ENCODE measurements around the gene PDLIM4.

The PDLIM4 gene

DNA sequence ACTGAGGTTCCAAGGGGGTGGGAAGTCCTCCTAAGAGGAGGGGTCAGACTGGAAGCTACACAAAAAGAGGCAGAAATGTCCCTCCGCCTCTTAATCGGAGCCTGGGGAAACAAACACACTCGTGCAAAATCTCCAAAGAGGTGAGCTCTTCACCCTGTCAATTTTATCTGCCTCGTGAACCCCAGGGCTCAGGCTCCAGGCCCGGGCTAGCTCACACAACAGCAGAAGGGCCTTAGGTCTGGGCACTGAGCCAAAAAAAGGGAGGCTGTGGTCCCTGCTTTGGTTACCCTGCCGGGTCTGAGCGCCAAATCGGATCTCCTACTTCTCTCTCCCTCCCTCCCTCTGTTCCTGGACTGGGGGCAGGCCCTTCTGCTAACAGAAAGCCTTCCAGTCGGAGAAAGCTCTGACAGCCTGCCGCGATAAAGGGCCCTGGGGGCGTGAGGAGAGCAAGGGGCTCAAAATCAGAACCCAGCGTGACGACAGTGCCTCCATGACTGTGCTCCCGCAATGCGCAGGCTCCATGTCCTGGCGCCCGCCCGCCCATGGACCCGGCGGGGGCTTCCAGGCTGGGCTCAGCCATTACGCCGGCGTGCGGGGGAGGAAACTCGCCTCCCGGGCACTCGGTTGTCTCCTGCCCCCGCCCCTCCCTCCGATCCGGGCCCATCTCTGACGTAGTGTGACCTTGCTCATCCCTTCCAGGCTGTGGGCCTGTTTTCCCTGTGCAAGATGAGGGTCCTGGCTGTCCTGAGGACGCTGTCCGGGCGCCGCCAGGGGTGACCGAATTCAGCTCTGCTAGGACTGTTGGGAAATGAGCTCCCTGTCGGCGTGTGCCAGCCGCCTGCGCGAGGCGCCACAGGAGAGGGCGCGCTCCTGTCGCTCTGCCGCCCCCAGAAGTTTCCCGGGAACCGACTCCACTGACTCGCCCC is 35.8 kb downstream of the PDLIM4 start:
- FAIRE-seq, result no peak

DNA sequence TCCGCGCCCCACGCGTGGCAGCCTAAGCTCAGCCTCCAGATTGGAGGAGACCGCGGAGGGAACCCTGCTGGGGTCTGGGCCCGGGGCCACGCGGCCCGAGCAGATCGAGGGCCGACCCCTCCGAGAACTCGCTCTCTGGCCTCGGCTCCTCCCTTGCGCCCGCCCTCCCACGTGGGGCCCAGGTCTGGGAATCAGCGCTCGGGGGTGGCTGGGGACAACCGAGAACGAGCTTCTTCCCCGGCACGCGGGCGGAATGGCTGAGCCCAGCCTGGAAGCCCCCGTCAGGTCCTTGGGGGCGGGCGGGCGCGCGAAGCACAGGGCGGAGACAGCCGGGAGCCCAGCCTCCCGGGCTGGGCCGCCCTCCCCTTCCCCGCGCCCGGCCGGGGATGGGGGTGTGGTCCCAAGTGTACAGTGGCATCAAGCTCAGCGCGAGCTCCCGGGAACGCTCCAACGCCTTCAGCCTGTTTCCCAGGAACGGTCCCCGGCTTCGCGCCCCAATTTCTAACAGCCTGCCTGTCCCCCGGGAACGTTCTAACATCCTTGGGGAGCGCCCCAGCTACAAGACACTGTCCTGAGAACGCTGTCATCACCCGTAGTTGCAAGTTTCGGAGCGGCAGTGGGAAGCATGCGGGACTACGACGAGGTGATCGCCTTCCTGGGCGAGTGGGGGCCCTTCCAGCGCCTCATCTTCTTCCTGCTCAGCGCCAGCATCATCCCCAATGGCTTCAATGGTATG is 36.7 kb downstream of the PDLIM4 start, which contains the start of gene SLC22A4:
Gene SLC22A4, plus strand, starts transcription at position 403 of the 736 bp plus-strand sequence. Its CDS starts 223 bp downstream, at position 626.
- FAIRE-seq, result no peak

DNA sequence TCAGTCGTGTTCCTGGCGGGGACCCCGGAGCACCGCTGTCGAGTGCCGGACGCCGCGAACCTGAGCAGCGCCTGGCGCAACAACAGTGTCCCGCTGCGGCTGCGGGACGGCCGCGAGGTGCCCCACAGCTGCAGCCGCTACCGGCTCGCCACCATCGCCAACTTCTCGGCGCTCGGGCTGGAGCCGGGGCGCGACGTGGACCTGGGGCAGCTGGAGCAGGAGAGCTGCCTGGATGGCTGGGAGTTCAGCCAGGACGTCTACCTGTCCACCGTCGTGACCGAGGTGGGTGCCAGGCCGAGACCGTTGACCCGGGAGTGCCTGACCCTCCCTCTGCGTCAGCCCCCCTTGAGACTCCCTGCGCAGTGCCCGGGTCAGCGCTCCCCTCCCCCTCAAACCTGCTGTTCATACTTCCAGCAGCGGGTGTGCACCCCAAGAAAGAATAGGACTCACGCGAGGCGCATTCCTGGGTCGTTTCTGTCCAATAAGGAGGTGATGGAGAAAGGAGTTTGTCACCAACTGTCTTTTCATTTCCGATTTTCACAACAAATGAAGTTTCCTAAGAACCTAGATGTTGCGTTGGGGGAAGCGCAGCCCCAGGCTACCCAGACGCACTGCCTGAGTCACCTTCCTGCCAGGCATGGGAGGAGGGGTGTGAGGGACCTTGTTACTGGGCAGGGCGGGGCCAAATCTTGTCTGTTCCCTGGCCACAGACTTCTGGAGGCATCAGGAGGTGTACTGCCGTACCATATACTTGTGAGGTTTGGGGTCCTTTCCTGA is 37.4 kb downstream of the PDLIM4 start:
- FAIRE-seq, result no peak

DNA sequence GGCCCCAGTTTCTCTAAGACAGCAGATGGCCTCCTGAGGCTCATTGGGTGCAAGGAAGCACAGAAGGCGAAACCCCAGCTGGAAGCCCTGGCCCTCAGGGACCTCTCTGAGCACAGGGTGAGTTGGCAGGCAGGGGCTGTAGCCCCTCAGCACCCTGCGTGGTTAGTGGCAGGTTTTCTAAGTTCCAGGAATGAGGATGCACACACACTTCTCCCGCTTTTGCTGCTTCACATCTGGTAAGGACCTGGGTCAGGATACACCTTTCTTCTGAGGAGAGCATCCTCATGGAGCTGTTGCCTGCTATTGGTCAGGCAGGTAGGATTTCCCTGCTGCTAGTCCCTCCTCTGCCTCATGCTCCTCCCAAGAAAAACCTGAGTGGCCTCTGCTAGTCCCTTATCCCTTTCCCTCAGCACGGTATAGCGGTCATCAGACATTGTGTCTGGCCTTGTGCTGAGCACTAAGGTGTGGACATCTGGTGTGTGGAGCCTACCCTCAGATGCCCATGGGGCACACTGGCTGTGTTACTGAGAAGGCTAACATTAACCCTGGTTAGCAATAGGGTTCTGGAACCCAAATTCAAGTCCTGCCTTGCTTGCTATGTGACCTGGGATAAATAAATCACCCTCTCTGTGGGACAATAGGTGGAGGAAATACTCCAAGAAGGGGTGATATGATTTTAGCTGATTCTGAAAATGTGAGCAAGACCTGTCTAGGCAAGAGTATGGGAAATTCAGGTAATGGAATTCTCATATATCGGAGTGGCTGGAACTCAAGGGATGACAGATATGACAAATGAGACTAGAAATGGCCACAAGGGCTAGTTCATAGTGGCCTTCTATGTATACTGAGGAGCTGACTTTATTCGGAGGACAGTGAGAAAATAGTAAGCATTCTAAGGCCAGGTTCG is 38.3 kb downstream of the PDLIM4 start:
- FAIRE-seq, result no peak

DNA sequence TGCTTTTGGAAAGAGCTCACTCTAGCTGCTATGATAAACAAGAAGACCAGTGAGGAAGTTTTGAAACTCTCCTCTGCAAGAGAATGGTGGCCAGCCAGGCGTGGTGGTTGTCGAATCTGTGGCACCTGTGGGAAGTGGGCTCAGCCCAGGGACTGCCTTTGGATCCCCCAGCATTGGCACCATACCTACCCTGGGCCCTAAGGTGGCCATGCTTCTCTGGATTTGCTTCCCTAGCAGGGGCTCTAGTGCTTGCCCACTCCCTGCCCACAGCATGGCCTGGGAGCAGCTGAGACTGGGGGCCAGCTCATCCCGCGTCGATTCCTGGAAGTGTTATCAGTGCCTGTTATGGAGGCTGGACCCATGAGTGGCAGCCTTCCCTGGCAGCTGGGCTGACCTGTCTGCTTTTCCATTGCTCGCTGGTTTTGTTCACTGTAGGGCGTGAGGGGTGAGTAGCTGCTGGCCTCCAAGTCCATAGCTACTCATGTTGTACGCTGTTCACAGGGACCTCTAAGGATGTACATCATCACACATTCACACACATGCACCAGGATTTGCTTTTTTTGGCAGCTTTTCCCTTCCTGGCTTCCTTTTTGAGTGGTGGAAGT is 39.0 kb downstream of the PDLIM4 start:
- FAIRE-seq, result no peak

DNA sequence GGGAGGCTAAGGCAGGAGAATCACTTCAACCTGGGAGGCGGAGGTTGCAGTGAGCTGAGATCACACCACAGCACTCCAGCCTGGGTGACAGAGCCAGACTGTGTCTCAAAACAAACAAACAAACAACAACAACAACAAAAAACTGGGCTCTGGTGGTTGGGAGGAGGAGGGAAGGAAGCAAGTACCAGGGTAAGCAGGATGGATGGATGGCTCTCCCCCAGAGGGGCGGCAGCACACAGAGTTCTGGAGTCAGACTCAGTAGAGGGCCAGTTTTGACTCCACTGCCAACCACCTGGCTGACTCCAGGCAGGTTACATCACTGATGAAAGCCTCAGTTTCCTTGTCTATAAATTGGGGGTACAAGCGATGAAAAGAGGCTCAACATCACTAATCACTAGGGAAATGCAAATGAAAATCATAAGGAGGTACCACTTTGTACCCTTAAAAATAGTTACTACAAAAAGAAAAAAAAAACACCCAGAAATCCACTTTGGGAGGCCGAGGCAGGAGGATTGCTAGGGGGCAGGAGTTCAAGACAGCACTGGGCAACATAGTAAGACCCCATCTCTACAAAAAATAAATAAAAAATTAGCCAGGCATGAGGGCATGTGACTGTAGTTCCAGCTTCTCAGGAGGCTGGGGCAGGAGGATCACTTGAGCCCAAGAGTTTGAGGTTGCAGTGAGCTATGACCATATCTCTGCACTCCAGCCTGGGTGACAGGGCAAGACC is 39.9 kb downstream of the PDLIM4 start:
- no peak for FAIRE-seq

DNA sequence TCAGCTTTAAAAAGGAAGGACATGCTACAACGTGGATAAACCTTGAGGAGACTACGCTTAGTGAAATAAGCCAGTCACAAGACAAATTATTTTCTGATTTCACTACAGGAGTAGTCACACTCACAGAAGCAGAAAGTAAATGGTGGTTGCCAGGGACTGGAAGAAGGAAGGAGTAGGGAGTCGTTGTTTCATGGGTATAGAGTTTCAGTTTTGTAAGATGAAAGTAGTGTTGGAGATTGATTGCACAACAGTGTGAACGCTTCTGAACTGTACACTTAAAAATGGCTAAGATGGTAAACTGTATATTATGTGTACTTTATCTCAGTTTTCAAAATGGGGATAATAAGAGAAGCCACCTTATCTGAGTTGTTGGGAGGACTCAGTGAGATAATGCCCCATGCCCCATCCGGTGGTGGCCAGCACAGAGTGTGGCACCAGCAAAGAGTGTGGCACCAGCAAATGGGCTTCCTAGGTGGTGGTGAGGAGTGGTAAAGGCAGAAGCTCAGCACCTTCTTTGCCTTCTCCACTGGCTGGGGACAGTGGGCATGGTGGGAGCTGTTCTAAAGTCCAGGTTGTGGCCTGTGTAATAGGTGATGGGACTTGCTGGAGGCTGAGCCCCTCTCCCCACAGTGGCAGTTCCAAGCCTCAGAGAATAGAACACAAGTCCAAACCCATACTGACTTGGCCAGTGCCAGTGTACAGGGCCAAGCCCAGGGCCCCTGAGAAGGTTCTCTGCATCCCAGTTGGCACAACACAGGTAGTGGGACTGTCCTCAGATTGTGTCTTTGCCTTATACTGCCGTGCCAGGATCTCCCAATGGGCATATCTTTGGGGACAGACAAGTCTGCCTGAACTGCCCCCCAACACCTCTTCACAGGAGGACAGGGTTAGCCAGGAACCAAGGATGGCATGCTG is 41.1 kb downstream of the PDLIM4 start:
- FAIRE-seq, result no peak

DNA sequence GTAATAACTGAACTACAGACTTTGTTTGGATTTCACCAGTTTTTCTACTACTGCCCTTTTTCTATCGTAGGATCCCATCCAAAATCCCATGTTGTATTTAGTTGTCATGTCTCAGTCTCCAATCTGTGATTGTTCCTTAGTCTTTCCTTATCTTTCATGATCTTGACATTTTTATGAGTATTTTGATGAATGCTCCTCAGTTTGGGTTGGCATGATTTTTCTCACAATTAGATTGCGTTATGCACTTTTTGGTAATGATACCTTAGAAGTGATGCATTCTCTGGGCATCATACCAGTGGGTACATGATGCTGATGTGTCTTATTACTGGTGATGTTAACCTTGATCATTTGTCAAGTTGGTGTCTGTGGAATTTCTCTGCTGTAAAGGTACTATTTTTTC is 42.4 kb downstream of the PDLIM4 start:
- FAIRE-seq, result no peak

DNA sequence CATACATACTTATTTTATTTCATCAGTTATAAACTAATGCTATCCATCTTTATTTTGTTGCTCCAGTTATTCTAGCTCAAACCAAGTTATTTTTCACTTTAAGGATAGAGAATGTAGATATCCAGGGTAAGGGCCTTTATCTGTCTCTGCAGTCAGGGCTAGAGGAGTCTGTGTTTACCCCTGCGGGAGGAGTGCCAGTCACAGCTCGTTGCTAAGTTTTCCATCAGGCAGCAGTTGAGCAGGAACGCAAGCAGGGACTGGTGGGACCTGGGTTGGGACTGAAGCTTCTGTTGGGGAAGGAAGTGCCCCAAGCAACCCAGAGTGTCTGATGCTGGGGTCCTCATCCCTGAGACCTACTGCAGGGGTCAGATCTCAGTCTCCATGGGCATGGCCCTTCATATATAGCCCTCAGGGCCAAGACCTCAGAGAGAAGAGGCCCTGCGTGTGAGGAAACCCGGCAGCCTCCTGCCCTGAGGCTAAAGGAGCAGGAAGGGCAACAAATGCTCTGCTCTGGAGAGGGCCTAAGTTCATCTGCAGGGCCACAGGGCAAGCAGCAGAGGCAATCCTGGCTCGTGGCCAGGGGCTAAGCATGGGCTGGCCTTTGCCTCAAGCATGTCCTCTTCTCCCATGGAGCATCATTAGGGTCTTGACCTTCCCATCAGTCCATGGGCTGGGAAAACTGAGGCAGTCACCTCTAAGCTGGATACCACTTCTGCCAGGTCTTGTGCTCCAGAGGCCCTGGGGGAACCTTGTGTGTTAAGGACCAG is 43.3 kb downstream of the PDLIM4 start:
- FAIRE-seq, result no peak

DNA sequence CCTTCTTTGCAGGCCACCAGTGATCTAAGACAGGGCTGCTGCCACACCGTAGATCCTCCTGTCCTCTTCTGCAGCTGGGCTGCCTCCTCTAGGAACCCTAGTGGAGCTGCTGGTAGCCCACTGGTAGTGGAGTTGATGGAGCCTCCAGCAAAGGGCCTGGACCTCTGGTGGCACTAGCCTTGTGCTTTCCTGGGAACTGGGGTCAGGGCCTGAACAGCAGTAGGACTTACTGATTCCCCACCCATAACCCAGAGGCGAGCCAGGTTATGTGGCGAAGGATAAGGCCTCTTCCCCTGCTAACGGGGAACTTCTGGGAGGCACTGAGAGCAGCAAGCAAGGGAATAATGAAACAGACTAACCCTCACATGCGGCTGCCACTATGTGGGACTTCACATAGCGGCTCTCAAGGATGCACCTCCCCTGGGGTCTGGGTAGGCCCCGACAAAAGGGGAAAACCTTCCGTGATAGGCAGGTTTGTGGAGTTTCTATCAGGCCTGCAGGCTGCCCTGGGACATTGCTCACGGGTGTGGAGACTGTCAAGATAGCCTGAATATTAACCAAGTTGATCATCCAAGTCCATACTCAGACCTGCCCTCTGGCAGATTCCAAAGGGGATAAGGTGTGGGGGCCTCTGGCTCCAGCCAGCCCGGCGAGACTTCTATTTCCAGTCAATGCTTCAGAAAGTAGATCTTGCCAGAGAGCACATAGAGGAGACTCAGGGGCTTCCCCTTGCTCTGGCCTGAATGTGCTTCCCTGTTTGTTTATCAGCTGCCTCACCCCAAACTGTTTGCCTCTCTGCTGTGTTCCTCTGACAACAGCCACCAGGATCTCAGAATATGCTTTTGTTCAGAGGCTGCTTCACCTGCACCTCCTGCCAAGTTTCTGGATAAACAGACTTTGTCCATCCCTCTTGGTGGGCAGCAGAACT is 44.1 kb downstream of the PDLIM4 start:
- no peak for FAIRE-seq

DNA sequence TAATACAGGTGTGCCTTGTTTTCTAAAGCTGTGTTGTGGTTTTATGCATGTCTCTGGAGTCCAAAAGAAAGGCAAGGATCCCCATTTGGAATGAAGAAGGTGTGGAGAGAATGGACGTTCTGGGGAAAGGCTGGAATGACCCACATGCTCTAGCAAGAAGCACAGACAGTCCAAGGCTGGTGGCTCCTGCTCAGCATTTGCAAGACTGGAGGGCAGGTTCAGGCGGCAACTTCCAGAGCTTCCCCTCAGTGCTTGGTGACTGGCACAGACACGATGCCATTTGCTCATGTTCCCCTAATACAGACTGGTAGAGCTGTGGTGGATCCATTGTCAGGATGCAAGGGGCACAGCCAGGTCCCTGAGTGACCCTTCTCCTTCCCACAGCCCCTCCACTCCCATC is 44.9 kb downstream of the PDLIM4 start:
- no peak for FAIRE-seq

DNA sequence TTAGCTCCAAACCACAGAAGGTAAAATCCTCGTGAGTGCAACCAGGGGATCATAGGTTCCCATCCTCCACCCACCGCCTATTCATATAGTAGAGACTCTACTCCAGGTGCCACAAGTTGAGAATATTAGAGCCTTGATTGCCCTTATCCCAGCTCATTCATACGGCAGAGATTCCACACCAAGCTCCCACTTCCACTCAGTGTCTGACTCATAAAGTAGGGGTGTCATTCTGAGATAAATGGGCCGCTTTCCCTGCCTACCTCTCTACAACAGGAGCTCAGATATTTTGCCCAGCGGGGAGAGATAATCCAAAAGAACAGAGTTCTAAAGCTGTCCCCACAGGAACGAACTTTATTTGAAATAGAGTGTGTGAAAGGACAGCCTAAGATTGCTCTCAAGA is 46.1 kb downstream of the PDLIM4 start:
- FAIRE-seq, result no peak

DNA sequence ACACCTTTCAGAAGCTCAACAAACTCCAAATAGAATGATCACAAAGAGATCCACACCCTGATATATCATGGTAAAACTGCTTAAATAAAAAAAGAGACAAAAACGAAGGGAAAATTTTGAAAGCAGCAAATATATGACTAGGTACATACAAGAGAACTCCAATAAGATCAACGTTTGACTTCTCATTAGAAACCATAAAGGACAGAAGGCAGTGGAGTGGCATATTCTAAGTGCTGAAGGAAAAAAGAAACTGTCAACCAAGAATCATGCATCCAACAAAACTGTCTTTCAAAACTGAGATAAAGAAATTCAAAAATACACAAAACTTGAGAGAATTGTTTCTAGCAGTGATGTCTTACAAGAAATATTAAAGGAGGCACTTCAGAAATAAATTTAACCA is 47.9 kb downstream of the PDLIM4 start:
- FAIRE-seq, result no peak

DNA sequence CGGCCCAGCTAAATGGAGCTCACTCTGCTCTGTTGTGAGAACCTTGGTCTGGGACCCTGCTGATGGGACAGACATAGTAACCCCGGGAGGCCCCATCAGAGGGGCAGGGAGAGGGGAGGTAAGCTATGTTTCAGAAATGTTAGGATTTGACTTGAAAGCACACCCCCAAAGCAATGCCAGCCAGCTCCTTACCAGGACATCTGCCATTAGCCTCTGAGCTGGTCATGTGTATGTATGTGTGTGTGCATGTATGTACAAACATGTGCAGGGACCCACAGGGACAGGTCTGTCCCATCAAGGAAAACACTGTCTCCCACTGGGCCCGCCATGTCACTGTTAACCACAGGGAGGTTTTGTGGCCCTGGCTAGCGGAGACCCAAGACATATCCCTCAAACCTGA is 51.2 kb downstream of the PDLIM4 start:
- no peak for FAIRE-seq

DNA sequence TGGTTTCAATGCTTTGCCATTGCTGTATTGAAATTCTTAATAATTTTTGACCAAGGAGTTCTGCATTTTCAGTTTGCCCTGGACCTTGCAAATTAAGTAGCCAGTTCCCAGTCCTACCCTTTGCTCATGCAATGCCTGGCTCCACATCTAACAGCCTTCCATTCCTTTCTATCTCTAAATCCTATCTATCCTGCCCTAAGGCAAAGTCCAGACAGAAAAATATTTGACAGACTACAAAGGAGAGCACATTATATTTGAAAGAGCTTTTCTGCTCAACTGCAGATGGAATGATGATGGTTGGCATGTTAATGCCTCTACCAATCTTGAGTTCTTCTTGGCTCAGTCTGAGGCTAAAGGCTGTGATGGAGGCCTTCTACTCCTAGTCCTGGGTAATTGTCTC is 52.2 kb downstream of the PDLIM4 start:
- FAIRE-seq, result no peak

DNA sequence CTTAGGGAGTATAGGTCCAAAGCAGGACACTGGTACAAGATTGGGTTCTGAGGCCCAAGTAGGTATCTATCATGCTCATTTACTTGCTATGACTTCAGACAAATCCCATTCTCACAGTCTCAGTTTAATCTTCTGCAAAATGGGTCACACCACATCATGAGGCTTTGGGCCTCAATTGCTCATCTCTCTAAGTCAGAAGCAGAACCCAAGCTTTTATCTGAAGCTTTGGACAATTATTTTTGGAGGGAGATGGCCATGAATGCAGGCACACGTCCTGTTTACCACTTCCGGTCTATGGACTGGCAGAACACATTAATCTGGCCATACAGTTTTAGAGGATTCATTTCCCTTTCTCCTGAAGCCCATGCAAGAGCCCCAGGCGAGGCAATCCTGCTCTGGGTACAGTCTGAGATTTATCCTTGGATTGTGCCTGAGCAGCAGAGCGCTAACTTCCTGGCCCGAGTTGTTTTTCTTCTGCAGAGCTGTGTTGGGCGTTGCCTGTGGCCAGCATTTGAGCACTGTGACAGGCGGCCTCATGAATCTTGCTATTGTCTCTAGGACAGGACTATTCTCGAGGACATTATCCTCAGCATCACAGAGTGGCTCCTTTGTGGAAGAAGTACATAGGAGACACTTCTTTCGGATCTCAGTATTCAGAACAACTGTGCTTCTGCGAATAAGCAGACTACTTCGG is 52.8 kb downstream of the PDLIM4 start:
- no peak for FAIRE-seq

DNA sequence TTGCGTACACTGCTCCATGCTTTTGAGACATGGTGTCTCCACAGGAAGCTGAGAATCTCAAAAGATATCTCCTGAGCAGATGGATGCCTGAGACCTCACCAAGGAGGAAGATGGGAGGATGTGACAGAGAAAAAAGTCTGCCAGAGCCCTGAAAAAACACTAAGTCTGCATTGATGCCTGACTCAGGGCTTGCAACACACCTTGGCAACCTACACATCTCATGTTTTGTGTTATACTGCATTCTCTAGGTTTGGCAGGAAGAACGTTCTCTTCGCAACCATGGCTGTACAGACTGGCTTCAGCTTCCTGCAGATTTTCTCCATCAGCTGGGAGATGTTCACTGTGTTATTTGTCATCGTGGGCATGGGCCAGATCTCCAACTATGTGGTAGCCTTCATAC is 55.9 kb downstream of the PDLIM4 start:
- no peak for FAIRE-seq
